Coronary artery (tissue), 2 donors: ENCODE measurements around the gene NAXE.

Experiments used
- DNase-seq: peaks from one replicate; pipeline ENCODE4 v3.0.0-alpha.2; 2017; ENCODE audit warnings: low spot score
- H3K27ac ChIP-seq, 2 donors: fragments of 200-600 bp; sonication (generic); one replicate each; pipeline ENCODE4 v1.5.1; 2016 to 2019
- H3K4me3 ChIP-seq: fragments of 200-600 bp; sonication (generic); 2 replicates; pipeline ENCODE4 v1.5.1; 2016; ENCODE audit warnings: mild to moderate bottlenecking, moderate library complexity
- CTCF ChIP-seq: fragments of 200-600 bp; sonication (generic); IDR thresholded peaks from one replicate; pipeline ENCODE4 v1.5.1; 2019; ENCODE audit warnings: antibody characterized with exemption

Gene NAXE

GRCh38 chr1:156578055-156578454 lies 13.5 kb upstream of the NAXE start:
- DNase-seq: no peak
- no peak for TF ChIP-seq CTCF
- Histone ChIP-seq H3K27ac (no peak overlapping the region), H3K4me3 (no peak overlapping the region)

GRCh38 chr1:156579472-156579871 lies 12.1 kb upstream of the NAXE start, which contains the start of gene TTC24:
TSS of gene TTC24 (plus strand) at chr1:156579723. CDS start at chr1:156581365, 1,642 bp downstream.
- DNase-seq: no peak

GRCh38 chr1:156581661-156582387 lies 9.8 kb upstream of the NAXE start:
- Histone ChIP-seq H3K4me3 (no peak overlapping the region), H3K27ac (no peak overlapping the region)
- TF ChIP-seq CTCF: no peak
- DNase-seq: no peak

More at GRCh38 chr1:156579472-156579871, 12.1 kb upstream of the NAXE start, which contains the start of gene TTC24:
- no peak for TF ChIP-seq CTCF
- no peak within 1 kb of the TSS for H3K27ac ChIP-seq
- no peak within 1 kb of the TSS for H3K4me3 ChIP-seq

- Histone ChIP-seq H3K4me3 (no peak overlapping the region), H3K27ac (no peak overlapping the region)
- no peak for DNase-seq
- no peak for TF ChIP-seq CTCF
Observed at GRCh38 chr1:156582388-156583017, 9.1 kb upstream of the NAXE start.

GRCh38 chr1:156583821-156584622 lies 7.6 kb upstream of the NAXE start:
- Histone ChIP-seq H3K4me3 (no peak overlapping the region), H3K27ac (no peak overlapping the region)
- DNase-seq: no peak
- TF ChIP-seq CTCF: peak; percentile 92

GRCh38 chr1:156584813-156585212 lies 6.8 kb upstream of the NAXE start:
- DNase-seq: no peak
- TF ChIP-seq CTCF: no peak
- no peak overlapping the region for H3K4me3 ChIP-seq
- H3K27ac ChIP-seq: no peak overlapping the region
